ENCODE data around the gene DOCK7. TPM values are rescaled to one million over a fixed set of nuclear protein-coding genes. Genes with fewer than 3 reads are reported as not detected.
"Not testable (repeated sequence)": the region's sequence is repeated elsewhere in the genome, so short reads cannot be mapped to it uniquely, and the experiment has no call there.

The DOCK7 gene
- total RNA-seq, 2 donors from 2014 or later: 31.6 to 32.0 TPM

DNA sequence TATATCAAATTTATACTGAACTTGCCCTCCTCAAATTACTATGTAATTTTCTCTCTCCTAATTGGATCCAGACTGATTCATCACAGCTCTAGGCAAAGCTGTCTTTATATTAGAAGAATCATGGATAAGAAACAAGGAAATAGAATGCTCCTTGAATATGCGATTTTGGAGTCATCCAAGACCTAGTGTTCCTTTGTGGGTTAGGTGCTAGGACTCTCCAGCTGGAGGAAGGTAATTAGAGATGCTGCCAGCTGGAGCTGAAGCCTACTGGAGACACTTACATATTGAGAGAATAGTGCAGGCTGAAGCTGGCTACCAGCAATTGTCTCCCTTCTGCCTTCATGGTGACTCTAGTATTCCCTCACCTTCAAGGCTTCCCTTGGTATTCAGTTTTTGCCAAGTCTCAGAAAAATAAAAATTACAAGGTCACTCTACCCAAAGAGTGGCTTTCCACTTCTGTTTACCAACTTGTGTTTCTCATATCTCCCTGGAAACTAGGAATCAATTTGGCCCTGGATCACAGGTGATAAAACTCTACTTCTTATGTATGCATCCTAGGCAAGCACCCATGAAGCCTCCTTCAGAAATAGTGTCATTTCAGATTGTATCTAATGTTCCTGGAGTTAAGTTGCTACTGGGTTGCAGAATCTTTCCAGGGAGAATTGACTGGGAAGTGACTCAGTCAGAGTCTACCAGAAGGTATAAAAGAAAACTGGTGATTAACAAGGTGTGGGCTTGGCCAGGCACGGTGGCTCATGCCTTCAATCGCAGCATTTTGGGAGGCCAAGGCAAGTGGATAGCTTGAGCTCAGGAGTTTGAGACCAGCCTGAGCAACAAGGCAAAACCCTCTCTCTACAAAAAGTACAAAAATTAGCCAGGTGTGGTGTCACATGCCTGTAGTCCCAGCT, 24.4 kb upstream of the DOCK7 start:
- TF ChIP-seq POLR2A (IDR thresholded peaks at IDR 0.05): no peak
- TF ChIP-seq, protein P1, sequence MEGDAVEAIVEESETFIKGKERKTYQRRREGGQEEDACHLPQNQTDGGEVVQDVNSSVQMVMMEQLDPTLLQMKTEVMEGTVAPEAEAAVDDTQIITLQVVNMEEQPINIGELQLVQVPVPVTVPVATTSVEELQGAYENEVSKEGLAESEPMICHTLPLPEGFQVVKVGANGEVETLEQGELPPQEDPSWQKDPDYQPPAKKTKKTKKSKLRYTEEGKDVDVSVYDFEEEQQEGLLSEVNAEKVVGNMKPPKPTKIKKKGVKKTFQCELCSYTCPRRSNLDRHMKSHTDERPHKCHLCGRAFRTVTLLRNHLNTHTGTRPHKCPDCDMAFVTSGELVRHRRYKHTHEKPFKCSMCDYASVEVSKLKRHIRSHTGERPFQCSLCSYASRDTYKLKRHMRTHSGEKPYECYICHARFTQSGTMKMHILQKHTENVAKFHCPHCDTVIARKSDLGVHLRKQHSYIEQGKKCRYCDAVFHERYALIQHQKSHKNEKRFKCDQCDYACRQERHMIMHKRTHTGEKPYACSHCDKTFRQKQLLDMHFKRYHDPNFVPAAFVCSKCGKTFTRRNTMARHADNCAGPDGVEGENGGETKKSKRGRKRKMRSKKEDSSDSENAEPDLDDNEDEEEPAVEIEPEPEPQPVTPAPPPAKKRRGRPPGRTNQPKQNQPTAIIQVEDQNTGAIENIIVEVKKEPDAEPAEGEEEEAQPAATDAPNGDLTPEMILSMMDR (IDR thresholded peaks at IDR 0.05): no peak
- H3K4me3 ChIP-seq: no peak overlapping the region
- no peaks in the 10 kb centered on the region for H3K36me3 ChIP-seq (replicated peaks in 1 of 2; ENCODE audit: insufficient read depth in 1 of 2, low read depth in 2 of 2)
- 74 to 92% methylated on average over 2 to 3 of the region's 3 CpGs for WGBS, 2 donors
- DNase-seq: no peak
- intact Hi-C loops (cut with DNase I): no loop called here
- no peaks in the 10 kb centered on the region for H3K27me3 ChIP-seq
- ATAC-seq: peak; percentile 48
- peak overlapping the region in 1 of 4 donors; percentile 37 for H3K27ac ChIP-seq
- no peaks in the 10 kb centered on the region for H3K9me3 ChIP-seq
- peaks cover 17% of the 10 kb centered on the region for H3K4me1 ChIP-seq

DNA sequence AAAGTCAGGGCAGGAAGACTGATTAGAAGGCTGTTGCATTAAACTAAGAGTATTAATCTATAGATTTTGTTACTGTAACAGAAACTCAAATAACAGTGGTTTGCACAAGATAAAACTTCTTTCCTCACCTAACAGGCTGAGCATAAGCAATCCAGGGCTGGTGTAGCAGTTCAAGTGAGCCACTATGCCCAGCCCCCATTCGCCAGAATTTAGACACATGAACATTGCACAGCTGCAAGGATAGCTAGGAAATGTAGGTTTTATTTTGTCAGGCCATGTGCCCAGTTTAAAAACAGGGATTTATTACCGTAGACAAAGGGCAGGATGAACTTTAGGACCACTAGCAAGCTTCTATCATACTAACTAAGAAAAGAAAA, 19.5 kb upstream of the DOCK7 start:
- no peak overlapping the region for H3K4me3 ChIP-seq
- H3K27me3 ChIP-seq: no peaks in the 10 kb centered on the region
- WGBS, 2 donors: 27 to 31% methylated on average over 2 of the region's 2 CpGs
- no peak overlapping the region for H3K27ac ChIP-seq
- ATAC-seq (no peak), DNase-seq (peak in 1 of 4 donors; percentile 49)
- no peaks in the 10 kb centered on the region for H3K9me3 ChIP-seq
- intact Hi-C loops (cut with DNase I): no loop called here
- no peak for TF ChIP-seq POLR2A (IDR thresholded peaks at IDR 0.05)
- no peaks in the 10 kb centered on the region for H3K36me3 ChIP-seq (replicated peaks in 1 of 2; ENCODE audit: insufficient read depth in 1 of 2, low read depth in 2 of 2)
- H3K4me1 ChIP-seq: peaks cover 24% of the 10 kb centered on the region

DNA sequence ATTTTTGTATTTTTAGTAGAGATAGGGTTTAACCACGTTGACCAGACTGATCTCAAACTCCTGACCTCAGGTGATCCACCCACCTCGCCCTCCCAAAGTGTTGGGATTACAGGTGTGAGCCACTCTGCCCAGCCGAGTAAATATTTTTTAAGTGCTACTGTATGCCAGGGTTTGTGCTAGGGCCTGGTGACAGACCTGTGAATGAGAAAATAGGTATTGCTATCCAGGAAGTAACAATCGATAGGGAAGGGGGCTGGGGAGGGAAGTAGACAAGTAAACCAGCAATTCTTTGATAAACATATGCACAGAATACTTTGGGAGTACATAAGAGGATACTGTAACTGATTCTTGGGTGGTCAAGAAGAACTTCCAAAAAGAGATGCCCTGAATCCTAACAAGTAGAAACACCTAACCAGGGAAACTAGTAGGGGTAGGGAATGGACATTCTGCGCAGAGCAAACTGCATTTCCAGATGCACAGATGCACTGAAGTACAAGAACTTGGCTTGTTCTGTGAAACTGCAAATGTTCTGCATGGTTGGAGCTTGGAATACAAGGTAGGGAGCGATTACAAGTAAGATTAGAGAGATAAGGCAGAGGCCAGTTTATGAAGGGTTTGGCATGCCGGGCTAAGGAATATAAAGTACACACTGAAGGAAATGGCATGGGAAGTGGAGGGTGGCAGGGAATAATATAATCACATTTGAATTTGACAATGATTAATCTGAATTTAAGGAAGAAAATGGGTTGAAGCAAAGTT, 19.0 kb upstream of the DOCK7 start:
- ATAC-seq (peak; percentile 27), DNase-seq (no peak)

DNA sequence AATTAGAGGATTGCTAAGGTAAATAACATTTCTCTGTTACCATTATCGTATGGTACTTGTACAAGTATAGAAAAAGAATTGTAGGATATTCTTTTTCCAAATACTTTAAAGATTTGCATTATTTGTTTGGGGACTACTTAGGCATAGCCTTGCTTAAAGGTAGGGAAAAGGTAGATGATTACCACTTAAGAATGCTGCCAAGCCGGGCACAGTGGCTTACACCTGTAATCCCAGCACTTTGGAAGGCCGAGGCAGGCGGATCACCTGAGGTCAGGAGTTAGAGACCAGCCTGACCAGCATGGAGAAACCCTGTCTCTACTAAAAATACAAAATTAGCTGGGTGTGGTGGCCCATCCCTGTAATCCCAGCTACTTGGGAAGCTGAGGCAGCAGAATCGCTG, 10.0 kb upstream of the DOCK7 start:
- intact Hi-C loops (cut with DNase I); ATAC-seq: not testable (repeated sequence)
- 89 to 90% methylated on average over 5 of the region's 5 CpGs for WGBS, 2 donors

More for the DNA sequence above, 19.0 kb upstream of the DOCK7 start:
- Histone ChIP-seq H3K27me3 (no peaks in the 10 kb centered on the region), H3K27ac (peak overlapping the region in 2 of 4 donors; percentile 19 to 29), H3K9me3 (no peaks in the 10 kb centered on the region), H3K36me3 (replicated peaks in 1 of 2; ENCODE audit: insufficient read depth in 1 of 2, low read depth in 2 of 2) (no peaks in the 10 kb centered on the region), H3K4me3 (no peak overlapping the region), H3K4me1 (peaks cover 19% of the 10 kb centered on the region)
- intact Hi-C loops (cut with DNase I): no loop called here
- 23 to 27% methylated on average over 6 to 7 of the region's 7 CpGs for WGBS, 2 donors
- TF ChIP-seq, protein P1 (IDR thresholded peaks at IDR 0.05): no peak
- no peak for TF ChIP-seq POLR2A (IDR thresholded peaks at IDR 0.05)

DNA sequence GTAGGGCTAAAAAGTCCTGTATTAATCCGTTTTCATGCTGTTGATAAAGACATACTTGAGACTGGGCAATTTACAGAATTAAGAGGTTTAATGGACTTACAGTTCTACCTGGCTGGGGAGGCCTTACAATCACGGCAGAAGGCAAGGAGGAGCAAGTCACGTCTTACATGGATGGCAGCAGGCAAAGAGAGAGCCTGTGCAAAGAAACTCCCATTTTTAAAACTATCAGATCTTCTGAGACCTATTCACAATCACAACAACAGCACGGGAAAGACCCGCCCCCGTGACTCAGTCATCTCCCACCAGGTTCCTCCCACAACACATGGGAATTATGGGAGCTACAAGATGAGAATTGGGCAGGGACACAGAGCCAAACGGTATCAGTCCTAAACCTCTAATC, 6.3 kb upstream of the DOCK7 start:
- H3K9me3 ChIP-seq; H3K36me3 ChIP-seq (replicated peaks in 1 of 2; ENCODE audit: insufficient read depth in 1 of 2, low read depth in 2 of 2); H3K4me1 ChIP-seq; ATAC-seq; H3K4me3 ChIP-seq; DNase-seq; H3K27ac ChIP-seq; H3K27me3 ChIP-seq; intact Hi-C loops (cut with DNase I): not testable (repeated sequence)
- 80 to 83% methylated on average over 7 of the region's 7 CpGs for WGBS, 2 donors

More for the DNA sequence above, 10.0 kb upstream of the DOCK7 start:
- not testable (repeated sequence) for H3K27me3 ChIP-seq; H3K4me3 ChIP-seq; H3K36me3 ChIP-seq (replicated peaks in 1 of 2; ENCODE audit: insufficient read depth in 1 of 2, low read depth in 2 of 2); H3K4me1 ChIP-seq; H3K9me3 ChIP-seq; DNase-seq; H3K27ac ChIP-seq

DNA sequence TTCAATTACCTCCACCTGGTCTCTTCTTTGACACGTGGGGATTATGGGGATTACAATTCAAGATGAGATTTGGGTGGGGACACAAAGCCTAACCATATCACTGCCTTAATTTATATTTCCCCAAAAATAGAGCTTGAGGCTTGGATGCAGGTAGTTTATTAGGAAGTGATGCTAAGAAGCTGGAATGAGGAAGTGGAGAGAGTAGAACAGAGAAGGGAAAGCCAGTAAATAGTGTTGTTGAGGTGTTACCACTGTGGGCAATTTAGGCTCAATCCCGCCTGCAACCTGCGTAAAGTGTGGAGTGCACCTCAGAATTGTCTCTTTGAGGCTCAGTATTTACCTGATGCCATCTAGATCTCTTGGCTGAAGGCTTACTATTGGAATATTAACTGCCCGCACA, 4.9 kb upstream of the DOCK7 start:
- DNase-seq: no peak
- Histone ChIP-seq H3K36me3 (replicated peaks in 1 of 2; ENCODE audit: insufficient read depth in 1 of 2, low read depth in 2 of 2) (no peaks in the 10 kb centered on the region), H3K4me3 (no peak overlapping the region), H3K9me3 (no peaks in the 10 kb centered on the region), H3K27ac (no peak overlapping the region), H3K4me1 (peaks cover 7% of the 10 kb centered on the region), H3K27me3 (no peaks in the 10 kb centered on the region)
- 89 to 96% methylated on average over 4 of the region's 4 CpGs for WGBS, 2 donors
- intact Hi-C loops (cut with DNase I): no loop called here
- no peak for TF ChIP-seq POLR2A (IDR thresholded peaks at IDR 0.05)
- no peak for ATAC-seq

All from body of pancreas (tissue), 4 donors.